ENCODE measurements around the gene PAX4.

The PAX4 gene

DNA sequence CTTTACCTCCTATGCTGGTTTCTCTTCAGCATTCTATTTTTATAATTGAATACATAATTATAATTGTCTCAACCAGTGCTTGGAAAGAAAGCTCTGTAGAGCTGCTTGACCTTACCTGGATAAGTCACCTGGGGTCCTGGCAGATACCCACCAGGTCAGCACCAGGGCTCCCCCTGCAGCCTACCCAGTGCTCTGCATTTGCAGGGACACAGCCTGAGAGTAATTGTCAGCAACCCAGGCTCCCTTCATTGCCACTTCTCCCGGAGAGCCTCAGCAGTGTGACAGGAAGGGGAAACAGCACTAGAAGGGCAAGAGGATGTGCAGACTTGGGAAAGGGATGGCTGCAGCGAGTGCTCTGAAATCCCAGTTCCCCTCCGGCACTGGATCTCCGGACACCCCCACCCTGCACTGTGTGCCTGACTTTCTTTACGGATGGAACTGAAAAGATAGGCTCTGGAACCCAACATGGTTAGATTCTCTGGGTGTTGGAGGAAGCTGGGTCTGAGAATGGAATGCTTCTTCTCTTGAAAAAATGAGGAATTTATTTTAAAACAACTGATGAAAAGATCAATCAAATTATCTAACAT lies 11.4 kb upstream of the PAX4 start:
- no peak for DNase-seq (ENCODE audit: low read depth)

DNA sequence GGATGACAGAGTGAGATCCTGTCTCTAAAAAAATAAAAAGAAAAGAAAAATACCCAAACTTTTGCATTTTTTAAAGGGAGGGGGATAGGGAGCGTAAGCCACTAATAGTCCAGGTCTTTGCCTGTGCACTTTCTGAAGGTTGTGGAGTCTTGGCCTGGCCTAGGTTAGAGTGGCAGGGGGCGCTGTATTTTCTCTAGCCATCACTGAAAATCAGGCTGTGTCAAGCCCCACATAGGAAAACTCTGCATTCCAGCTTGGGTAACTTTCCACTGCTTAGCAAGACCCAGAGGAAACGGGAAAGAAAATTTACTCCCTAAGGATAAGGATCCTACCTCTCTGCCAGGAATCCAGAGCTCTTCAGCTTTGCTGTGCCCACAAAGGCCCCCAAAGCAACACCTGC lies 10.5 kb upstream of the PAX4 start:
- no peak for DNase-seq (ENCODE audit: low read depth)

GRCh38 chr7:127625331-127625730 lies 7.4 kb upstream of the PAX4 start:
- DNase-seq (ENCODE audit: low read depth) = no peak

DNA sequence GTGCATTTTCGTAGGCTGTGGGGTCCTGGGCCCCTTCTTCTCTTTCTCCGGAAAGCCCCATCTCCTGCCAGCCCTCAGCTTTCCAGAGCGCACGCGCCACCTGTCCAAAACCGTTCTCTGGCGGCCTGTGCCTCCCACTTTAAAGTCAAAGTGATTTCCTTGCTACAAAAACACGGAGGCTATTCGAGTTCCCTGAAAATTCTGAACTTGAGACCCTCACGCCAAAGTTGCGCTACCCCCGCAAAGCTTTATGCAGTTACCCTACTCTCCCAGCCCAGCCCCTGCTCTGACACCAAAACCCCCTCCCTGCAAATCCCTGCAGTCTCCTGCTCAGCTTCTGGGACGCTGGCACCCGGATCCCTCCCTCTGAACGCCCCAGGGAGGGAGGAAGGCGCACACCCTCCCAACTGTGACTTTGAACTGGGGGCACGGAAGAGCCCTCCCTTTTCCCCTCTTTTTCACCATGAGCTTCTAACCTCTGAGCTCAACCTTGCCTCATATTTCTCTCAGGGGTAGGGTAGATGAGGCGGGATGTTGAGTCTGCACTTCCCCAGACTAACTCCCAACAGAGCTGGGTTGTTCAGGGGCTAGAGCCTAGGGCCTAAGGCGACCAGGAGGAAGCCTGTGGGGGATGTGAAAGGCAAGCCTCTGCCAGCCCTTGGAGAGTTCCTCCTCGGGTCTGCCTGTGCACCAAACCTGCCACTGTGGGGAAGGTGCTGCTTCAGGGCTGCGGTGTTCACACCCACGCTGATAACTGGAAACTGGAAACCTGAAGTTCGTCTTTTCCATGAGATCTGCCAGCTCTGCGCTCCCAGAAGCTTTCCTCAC lies 2.7 kb upstream of the PAX4 start:
- no peak for DNase-seq (ENCODE audit: low read depth)

- no peak for DNase-seq (ENCODE audit: low read depth)
Observed at GRCh38 chr7:127619681-127620405, 1.9 kb upstream of the PAX4 start.

GRCh38 chr7:127618775-127619174 lies 833 bp upstream of the PAX4 start:
- no peak for DNase-seq (ENCODE audit: low read depth)

DNA sequence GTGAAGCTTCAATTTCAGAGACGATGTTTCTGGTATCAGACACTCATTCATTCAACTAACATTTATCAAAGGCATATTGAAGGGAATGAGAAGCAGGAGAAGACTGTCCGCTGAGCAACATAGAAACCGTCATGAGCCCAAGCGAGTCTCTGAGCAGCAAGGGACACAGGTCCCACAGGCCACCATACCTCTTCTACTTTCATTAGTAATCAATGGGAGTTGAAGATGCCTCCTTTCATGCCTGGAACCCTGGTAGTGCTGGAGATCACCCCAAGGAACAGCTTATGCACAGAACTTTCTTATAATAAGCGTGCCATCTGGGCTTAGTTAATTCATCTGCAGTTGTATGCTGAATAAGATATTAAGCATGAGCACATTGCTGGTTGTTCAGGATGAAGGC lies 1.2 kb downstream of the PAX4 start:
- DNase-seq (ENCODE audit: low read depth) = no peak

GRCh38 chr7:127612263-127612662 lies 5.7 kb downstream of the PAX4 start:
- DNase-seq (ENCODE audit: low read depth) = no peak

GRCh38 chr7:127609297-127609696 lies 8.6 kb downstream of the PAX4 start:
- DNase-seq (ENCODE audit: low read depth) = no peak

- DNase-seq (ENCODE audit: low read depth) = no peak
Observed at GRCh38 chr7:127608446-127608845, 9.5 kb downstream of the PAX4 start.

DNA sequence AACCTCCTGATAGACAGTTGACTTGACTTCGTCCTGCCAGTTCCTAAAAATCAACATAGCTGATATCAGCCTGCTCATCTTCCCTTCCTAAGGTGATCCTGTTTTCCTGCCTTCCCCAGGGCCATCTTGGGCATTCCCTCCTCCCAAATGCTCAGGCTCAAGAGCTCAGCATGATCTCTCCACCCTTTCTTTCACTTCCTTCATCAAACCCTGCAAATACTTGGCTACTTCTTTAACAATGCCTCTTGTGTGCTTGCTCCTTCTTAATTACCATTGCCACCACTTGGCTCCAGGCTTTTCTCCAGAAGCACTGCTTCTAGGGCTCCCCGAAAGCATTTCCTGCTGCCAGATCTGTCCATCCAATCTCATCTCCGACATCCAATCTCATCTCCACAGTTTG lies 17.1 kb downstream of the PAX4 start:
- DNase-seq (ENCODE audit: low read depth) = no peak

DNA sequence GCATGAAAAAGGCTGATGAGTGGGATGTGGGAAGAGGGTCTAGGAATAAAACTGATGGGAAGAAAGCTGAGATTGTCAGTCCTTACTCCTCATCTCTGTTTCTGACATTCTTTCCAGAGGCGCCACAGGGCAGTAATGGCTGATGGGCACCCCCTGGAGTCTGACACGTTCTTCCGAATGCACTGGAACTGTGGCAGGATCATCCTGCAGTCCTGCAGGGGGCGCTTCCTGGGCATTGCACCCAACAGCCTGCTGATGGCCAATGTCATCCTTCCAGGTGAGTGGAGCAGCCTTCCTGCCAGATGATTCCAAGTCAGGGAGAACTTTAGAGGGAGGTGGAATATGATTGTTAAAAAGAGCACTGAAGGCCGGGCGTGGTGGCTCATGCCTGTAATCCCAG lies 19.6 kb downstream of the PAX4 start:
- DNase-seq (ENCODE audit: low read depth) = no peak

DNA sequence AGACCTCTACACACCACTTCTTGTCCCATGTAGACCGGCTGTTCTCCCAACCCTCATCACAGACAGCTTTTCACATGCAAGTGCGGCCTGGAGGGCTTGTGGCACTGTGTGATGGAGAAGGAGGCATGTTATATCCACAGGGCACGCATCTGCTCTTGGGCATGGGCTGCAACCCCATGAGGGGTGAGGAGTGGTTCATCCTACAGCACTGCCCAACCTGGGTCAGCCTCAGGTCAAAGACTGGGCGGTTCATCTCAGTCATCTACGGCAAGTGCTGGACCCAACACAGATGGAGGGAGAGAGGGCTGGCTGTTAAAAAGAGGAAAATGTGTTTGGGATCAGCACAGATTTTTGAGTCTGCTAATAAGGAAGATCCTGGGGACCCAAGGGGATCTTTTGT lies 22.2 kb downstream of the PAX4 start:
- no peak for DNase-seq (ENCODE audit: low read depth)

DNA sequence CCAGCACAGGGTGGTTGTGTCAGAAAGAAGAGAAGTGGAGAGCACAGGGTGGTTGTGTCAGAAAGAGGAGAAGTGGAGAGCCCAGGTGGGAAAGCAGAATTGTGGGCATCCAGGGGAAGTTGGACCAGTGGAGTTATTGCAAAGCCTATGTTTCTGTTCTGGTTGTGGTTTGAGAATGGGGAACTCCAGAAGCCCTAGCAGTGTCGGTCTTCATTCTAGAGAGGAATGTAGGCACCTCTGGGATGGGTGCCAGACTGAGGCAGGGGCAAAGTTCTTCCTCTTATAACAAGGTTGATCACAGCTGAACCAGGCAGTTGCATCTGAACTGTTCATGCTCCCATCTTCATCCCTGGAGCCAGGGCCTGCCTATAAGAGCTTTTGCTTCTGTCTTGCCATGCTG lies 23.5 kb downstream of the PAX4 start:
- DNase-seq (ENCODE audit: low read depth) = no peak

- DNase-seq (ENCODE audit: low read depth) = no peak
Observed at GRCh38 chr7:127592550-127592949, 25.4 kb downstream of the PAX4 start.

GRCh38 chr7:127591591-127591990 lies 26.4 kb downstream of the PAX4 start:
- DNase-seq (ENCODE audit: low read depth) = no peak

DNA sequence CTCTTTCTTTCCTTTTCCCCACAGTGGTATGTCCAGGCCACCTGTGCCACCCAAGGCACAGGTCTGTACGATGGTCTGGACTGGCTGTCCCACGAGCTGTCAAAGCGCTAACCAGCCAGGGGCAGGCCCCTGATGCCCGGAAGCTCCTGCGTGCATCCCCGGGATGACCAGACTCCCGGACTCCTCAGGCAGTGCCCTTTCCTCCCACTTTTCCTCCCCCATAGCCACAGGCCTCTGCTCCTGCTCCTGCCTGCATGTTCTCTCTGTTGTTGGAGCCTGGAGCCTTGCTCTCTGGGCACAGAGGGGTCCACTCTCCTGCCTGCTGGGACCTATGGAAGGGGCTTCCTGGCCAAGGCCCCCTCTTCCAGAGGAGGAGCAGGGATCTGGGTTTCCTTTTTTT lies 26.8 kb downstream of the PAX4 start:
- no peak for DNase-seq (ENCODE audit: low read depth)

DNA sequence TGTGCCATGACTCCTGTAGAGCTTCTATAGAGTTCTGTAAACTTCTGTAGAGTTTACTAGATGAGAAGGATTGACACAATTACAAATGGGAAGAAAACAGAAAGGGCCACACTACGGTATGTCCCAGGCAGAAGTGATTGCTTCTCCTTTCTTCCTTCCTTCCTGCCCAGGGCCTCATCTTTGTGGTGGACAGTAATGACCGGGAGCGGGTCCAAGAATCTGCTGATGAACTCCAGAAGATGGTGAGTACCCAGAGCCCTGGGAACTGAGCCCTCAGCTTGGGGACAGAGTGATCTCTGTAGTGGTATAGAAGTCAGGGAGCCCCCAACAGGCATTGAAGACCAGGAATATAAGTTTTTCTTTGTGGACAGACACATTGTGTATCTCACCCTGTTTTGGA lies 28.0 kb downstream of the PAX4 start:
- DNase-seq (ENCODE audit: low read depth) = peak; percentile 23

GRCh38 chr7:127588697-127589482 lies 29.1 kb downstream of the PAX4 start:
- no peak for DNase-seq (ENCODE audit: low read depth)

DNA sequence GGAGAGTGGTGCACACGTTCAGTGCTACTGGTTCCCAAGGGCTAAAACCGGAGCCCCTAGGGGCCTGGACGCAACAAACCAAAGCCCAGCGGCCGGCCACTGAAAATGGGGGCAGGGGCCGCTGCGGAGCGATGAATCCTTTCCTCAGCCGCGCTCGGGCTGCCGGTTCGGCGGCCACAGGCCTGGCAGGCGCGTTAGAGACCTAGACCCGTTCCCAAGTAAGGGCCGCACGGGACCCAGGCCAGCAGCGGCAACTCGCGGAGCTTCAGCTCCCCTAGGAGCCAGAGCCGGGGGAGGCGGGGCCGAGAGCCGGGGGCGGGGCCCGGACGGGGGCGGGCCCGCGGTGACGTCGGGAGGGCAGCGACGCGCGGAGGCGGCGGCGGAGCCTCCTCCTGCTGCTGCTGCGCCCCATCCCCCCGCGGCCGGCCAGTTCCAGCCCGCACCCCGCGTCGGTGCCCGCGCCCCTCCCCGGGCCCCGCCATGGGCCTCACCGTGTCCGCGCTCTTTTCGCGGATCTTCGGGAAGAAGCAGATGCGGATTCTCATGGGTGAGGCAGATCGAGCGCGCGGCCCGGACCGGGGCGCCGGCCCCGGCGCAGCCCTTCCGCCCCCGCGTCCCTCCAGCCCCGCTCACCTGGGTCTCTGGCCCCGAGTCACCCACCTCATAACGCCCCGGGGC lies 29.8 kb downstream of the PAX4 start, which contains the start of gene ARF5:
Gene ARF5 (plus strand): TSS at position 393 of the 678 bp plus-strand sequence. CDS start 88 bp downstream, at position 481.
- no peak for DNase-seq (ENCODE audit: low read depth)

DNA sequence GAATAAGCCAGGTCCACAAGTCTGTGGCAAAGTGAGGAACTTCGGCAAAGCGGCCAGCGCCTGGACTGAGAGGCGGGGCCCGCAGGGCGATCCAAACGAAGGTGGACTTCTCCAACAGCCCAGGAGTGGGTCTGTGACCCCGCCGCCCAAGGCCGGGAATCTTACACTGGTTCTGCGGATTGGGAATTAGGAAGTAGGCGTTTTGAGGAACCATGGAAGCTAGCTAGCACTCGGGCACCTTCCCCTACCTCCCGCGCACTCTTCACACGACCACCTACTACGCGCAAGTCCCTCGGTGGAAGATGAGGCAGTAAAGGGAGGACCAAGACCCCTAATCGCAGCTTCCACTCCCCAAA lies 30.3 kb downstream of the PAX4 start:
- no peak for DNase-seq (ENCODE audit: low read depth)

GRCh38 chr7:127586346-127586745 lies 31.6 kb downstream of the PAX4 start:
- DNase-seq (ENCODE audit: low read depth) = no peak
